Peyer's patch (tissue), 4 donors: ENCODE results near the gene STBD1.

ENCODE experiments used
- CTCF ChIP-seq, 6 experiments: fragments of 450-650 bp in 4 of 6; fragments of 200-600 bp in 2 of 6; sonication (generic) in 1 of 6; IDR thresholded peaks; one replicate each; pipeline ENCODE4 v1.5.1; 2017 to 2019; ENCODE audit warnings: antibody characterized with exemption in 6 of 6, mild to moderate bottlenecking in 3 of 6, moderate library complexity in 1 of 6
- POLR2A ChIP-seq, 2 donors: fragments of 450-650 bp; IDR thresholded peaks; one replicate each; pipeline ENCODE4 v1.5.1; 2017; ENCODE audit warnings: antibody characterized with exemption in 2 of 2, mild to moderate bottlenecking in 2 of 2, moderate library complexity in 2 of 2

DNA sequence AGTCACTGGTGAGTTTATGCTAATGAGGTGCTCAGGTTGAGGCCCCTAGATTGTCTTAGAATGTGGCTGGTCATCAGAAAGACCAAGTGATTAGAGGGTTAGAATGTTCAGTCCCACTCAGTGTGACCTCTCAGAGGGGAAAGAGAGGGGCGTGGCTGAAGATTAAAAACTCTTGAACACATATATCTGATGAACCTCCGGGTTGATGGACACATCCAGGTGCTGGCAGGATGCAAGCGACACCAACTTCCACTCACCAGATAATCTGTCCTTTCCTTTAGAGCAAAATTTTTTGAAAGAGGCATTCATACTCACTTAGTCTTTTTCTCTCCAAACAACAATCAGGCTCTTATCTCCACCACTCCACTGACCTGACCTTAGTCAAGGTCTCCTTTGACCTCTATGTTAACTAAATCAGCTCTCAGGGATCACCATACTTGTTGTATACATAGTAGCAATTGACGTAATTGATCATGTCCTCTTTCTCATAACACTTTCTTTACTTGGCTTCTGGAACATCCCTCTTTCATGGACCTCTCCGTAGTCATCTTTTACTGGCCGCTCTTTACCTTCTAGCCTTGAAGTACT is 40.8 kb upstream of the STBD1 start:
- TF ChIP-seq POLR2A (IDR thresholded peaks at IDR 0.05) (no peak), CTCF (IDR thresholded peaks at IDR 0.05) (no peak)
